GM21423 (cell line): ENCODE measurements around the gene PLEKHD1.
A peak's percentile ranks its signal among the peaks of the same experiment; 100 is the strongest.
"Not testable (repeated sequence)": the region's sequence is repeated elsewhere in the genome, so short reads cannot be mapped to it uniquely, and the experiment has no call there.

Experiments
- ATAC-seq: cut with Tn5 transposase; IDR thresholded peaks from one replicate; pipeline ENCODE4 v1.9.1; 2021; ENCODE audit warnings: mild to moderate bottlenecking, moderate library complexity; ENCODE audit not compliant: unreplicated experiment

PLEKHD1 gene

DNA sequence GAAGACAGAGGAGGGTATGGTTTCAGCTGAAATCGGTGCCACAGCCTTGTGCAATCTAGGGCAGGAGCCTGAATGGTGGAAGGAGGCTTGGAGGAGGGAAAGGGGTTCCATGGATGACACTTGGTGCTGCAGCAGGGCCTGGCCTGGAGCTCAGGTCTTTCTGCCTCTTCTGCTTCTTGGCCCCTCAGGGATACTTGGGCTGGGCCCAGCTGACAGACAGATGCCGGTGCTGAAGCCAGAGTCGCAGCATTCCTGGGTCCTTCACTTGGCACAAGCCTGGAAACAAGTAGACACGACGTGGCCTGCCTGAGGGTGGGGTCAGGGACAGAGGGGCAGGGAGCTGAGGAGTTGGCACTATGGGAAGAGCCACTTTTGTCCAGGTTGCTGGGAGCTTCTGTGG is 4.4 kb upstream of the PLEKHD1 start:
- ATAC-seq = no peak

DNA sequence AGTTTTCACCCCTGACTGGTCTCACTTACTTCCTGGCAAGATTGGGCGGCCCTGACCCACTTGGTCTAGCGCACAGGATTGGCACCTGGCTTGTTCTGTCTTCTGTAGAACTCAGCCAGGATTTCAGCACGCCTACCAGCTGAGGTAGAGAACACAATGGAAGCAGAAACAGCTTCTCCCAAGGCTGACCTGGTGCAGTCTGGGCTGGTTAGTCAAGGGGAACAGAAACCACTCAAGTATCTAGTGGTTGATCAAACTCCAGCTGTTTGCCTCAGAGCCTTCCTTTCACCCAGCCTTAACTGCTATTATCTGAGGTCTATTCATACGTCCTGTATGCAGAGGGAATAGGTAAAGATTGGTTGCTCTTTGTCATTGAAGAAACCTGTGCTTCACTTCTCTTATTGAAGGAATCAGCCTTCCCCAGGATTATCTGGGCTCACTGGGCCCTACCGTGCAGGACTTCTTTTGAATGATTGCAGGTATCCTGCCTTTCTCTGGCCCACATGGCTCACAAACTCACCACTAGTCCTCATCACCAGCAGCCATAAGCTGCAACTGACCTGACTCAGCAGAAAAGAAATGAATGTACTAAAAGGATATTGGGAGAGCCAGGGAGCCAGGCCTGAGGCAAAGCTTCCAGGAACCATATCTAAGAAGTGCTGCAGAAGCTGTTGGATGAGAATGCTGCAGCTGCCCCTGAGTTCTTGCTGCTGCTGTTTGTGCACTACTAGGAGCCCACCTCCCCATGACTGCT is 2.5 kb upstream of the PLEKHD1 start:
- peak; percentile 91 for ATAC-seq

DNA sequence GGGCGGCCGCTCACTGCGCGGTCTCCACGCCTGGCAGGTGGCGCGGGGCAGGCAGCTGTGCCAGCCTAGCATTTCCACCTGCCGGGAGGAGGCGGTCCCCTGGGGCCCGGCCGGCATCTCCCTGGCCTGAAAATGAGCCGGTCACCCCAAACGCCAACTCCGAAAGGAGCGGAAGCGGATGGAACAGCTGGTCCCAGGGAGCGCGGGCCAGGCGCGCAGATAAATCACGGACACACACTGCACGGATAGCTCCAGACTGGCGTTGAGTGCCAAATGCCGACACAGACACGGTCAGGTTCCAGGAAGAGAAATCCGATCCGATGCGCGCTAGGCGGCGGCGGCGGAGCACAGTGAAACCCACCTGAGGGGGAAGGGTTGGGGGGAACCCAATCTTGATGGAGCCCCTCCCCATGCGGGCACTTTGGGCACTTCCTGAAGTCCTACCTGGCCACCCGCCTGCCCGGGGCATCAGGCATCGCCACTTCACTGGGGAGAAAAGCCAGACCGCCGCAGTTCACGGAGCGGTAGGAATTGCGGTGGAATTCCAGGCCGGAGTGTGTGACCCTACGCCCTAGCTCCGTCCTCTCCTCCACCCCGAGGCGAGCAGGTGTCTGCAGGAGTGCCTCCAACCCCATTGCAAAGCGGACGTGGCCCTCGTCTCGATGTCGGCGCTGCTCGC is 624 bp upstream of the PLEKHD1 start:
- ATAC-seq = no peak

DNA sequence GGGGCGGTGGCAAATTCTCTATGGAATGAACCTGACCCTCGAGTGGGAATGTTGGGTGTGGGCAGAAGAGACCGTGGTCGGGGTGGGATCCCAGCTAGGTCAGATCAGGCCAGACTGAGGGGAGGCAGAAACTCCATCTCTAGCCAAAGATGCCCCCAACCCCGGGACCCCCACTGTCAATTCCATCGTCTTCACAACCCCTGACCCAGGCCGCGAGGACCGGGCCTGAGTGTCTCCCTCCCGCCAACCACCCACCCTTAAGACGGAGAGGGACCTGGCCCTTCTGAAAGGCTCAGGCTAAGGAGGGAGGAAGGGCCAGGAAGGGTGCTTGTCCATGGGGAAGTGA is 760 bp downstream of the PLEKHD1 start:
- no peak for ATAC-seq

DNA sequence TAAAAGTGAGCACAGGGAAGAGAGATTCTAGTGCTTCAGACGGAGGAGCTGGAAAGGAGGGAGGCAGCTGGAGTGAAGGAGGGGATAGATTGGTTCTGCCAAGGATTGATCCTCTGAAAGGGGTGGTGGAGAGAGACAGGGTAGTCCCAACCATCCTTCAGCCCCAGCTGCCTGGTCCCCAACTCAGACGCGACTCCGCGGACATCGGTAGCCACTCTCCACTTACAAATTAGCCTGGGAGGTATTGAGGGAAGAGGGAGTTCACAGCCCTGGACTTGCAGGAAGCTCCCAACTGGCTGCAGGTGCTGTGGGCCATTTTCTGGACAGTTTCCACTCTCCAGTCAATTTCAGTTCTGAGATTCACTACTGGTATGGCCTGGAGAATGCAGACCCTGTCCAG is 1.2 kb downstream of the PLEKHD1 start:
- no peak for ATAC-seq

DNA sequence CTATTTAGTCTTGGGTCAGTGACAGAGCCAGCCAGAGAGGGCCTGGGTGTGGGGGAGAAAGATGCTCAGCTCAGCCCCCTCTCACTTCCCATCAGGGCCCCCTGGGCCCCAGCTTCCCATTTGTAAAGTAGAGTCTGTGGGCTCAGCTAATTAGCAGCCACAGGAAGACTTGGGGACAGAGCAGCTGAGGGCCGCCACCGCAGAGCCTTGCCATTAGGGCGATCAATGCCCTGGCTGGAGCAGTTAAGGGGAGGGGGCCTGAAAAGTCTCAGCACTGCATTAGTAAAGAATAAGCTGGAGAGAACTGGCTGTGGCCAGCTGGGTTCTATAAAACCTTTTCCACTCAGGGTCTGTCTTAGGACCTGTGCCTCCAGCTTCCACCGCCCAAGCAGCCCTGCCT is 2.7 kb downstream of the PLEKHD1 start:
- ATAC-seq = no peak

DNA sequence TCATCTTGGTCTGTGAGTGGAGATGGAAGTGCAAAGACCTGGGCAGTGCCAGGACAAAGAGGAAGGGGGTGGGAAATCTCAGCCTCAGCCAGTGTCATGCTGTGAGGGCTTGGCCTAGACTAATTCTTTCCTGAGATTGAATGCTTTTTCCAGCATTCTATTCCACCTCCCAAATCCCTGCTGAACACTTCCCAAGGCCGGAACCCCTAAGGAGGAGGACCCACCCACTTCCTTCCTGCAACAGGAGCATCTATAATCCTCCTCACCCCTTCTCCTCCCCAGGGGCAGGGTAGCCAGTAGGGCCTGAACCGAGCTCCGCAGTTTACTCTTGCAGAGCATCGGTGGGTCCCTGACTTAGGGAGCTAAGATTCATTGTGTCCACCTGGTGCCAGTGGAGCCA is 3.2 kb downstream of the PLEKHD1 start:
- ATAC-seq = no peak

DNA sequence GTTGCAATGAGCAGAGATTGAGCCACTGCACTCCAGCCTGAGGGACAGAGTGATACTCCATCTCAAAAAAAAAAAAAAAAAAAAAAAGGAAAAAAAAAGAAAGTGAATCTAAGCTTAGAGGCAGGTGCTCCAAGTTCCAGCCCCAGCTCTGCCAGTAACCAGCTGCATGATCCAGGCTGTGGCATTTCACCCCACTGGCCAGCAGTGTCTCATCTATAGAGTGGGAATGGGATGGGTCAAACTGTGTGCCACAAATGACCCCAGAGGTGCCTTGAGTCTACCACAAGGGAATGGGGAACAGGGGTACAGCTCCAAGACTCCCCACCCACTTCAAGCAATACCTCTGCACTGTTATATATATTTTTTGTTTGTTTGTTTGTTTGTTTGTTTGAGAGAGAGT is 5.0 kb downstream of the PLEKHD1 start:
- no peak for ATAC-seq

DNA sequence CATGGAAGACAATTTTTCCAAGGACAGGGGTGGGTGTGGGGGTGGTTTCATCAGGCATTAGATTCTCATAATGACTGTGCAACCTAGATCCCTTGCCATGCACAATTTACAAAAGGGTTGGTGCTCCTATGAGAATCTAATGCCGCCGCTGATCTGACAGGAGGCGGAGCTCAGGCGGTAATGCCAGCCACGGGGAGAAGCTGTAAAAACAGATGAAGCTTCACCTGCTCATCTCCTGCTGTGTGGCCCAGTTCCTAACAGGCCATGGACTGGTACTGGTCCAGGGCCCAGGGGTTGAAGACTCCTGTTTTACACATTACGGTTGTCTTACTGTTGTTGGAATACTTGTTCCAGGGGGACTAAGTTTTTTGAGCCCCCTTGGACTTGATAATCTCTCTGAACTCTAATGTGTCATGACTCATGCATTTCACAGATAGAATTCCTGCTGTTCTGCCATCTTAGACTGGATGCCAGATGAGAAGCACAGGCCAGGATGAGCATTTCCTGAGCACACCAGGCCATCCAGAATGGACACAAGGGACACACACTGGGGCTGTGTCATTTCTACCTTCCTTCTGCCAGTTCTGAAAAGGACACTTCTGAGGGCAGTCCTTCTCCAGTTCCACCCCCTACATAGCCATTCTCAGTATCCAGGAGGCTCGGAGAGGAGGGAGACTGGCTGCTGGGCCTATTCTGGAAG is 5.8 kb downstream of the PLEKHD1 start:
- no peak for ATAC-seq

DNA sequence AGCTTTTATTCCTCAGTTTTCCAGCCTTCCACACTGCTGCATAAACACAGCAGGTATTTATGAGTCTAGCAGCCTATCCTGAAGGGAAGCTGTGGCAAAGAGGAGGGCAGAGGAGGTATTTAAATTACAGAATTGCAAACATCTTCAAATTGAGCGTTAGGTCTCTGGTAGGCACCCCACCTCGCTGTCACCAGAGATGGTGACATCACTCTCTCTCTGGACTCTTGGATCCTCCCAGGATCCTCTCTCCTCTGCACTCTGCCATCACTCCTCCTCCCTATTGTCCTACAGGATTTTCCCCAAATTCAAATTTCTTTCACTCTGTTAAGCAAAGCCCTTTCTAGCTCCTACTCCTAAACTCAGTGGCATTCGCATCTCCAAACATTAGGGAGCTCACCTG is 6.7 kb downstream of the PLEKHD1 start:
- ATAC-seq = no peak

DNA sequence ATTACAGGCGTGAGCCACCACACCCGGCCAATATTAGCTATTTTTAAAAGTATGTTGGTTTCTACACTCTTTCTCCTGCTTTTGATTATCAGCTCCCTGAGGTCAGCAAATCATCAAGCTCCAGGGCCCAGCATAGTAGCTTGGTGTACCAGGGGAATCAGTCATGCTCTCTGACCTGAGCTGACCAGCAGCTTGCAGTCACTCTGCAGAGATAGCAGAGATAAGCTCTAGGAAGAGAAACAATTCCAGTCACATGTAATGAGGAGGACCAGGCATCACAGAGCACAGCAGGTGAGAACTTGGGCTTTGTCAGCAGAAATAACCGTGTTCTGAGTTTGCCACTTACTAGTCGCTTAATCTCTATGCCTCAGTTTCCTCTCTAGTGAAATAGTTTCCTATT is 8.5 kb downstream of the PLEKHD1 start:
- ATAC-seq = no peak

DNA sequence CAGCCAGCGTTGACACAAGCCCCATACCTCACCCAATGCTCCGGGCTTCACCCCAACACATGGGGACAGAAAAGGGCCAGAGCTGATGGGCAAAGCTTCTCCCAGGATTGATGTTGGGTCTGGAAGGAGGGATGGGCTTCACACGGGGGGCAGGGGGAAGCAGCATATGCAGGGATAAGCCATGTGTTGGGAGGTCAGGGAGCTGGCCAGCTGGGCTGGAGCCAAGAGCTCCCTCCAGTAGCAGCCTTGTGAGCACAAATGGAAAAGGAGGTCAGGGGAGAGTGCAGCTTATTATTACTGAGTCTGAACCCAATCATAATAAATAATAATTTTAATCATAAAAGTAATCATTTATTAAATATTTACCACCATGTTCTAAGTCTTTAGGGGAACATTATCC is 9.3 kb downstream of the PLEKHD1 start:
- ATAC-seq = no peak

DNA sequence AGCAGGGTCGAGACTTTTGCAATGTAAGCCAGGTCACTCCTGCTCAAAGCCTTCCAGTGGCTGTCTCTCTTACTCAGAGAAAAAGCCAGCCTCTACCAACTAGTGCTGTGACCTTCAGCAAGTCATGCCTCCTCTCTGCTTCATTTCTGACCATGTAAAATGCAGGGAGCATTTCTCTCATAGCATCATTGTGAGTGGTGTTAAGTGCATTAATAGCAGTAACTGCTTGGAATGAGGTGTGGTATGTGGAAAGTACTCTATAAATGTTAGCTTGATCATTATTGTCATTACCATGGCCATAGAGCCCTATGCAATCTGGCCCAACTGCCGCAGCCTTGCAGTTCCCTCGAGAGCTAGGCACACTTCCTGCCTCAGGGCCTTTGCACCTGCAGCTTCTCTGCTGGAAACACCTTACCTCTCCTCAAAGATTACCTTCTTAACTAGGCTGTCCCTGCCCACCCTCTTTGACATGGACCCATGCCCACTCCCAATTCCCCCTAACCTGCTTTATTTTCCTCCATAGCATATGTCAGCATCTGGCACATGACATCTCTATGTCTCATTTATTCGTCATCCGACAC is 10.9 kb downstream of the PLEKHD1 start:
- no peak for ATAC-seq

DNA sequence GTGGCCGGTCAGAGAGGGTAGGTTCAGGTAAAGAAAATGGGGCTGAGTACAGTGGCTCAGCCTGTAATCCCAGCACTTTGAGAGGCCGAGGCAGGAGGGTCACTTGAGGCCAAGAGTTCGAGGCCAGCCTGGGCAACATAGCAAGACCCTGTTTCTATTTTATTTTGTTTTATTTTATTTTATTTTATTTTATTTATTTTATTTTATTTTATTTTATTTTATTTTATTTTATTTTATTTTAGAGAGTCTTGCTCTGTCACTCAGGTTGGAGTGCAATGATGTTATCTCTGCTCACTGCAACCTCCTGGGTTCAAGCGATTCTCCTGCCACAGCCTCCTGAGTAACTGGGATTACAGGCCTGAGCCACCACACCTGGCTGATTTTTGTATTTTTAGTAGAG is 13.3 kb downstream of the PLEKHD1 start:
- not testable (repeated sequence) for ATAC-seq

DNA sequence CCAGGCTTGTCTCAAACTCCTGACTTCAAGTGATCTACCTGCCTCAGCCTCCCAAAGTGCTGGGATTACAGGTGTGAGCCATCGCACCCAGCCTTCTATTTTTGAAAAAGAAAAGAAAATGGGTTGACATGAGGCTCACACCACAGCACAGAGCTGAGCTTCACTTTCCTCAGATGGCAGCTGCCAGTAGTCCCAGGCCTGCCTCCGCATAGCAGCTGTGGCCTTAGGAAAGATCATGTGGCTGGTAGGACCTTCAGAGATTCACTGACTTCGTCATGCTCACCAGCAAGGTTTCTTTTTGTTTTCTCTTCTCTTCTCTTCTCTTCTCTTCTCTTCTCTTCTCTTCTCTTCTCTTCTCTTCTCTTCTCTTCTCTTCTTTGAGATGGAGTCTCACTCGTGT is 13.8 kb downstream of the PLEKHD1 start:
- ATAC-seq = not testable (repeated sequence)

DNA sequence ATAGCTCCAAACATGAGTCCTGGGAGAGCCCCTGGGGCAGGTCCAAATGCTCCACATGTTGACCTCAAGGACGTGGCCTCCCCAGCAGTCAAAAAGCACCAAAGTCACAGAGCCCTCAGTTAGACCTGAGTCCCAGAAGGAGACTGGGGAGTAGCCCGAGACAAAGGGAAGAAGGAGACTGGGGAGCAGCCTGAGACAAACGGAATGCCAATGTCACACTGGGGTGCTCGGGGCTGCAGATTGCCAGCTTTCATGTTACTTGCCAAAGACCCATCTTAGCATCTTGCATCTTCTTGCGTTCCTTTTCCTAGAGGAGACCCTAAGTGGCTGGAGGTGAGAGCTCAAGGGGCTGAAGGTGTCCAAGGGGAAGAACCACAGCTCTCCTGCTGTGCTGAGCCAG is 14.9 kb downstream of the PLEKHD1 start:
- no peak for ATAC-seq

DNA sequence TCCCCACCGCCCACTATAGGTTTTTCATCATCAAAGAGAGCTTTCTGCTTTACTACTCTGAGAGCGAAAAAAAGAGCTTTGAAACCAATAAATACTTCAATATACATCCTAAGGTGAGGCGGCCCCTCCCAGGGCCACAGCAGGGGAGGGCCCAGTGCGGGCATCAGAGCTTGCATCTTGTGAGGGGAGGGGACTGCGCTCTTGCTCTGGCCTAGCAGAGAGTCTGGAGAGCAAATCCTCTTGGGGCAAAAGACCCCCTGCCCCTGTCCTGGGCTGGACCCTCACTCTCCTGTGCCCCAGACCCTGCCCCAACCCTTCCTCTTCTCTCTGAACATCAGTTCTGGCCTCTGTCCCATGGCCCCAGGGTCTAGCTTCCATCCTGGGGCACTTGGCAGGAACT is 15.6 kb downstream of the PLEKHD1 start:
- no peak for ATAC-seq

DNA sequence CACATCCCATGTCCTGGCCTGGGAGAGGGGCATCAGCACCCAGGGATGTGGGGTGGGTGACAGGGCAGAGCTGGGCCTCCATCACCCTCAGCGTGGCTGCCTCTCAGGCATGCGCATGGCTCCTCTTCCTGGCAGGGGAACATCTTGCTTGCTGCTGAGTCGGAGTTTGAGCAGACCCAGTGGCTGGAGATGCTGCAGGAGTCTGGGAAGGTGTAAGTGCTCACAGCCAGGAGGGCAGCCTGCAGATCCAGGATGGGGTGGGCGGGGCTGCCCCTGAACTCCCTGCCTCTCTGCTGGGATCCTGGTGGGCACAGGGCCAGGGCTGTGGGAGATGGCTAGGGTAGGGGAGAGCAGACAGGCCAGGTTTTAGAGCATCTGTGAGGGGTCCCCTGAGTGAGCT is 16.2 kb downstream of the PLEKHD1 start:
- no peak for ATAC-seq

DNA sequence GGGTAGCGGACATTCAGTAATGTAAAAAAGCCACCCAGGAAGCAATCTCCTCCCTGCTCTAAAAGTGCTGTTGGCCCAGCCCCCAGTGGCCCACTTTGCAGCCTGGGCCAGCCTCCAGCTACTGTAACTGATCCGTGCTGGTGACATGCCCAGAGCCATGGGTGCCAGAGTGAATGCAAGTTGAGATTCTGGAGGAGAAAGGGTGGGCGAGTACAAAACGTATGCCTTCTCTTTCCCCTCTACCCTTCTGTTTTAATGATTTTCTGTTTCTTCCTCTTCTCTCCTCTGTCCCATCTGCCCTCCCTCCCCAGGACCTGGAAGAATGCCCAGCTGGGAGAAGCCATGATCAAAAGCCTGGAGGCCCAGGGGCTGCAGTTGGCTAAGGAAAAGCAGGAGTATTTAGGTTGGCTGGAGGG is 16.9 kb downstream of the PLEKHD1 start:
- no peak for ATAC-seq

DNA sequence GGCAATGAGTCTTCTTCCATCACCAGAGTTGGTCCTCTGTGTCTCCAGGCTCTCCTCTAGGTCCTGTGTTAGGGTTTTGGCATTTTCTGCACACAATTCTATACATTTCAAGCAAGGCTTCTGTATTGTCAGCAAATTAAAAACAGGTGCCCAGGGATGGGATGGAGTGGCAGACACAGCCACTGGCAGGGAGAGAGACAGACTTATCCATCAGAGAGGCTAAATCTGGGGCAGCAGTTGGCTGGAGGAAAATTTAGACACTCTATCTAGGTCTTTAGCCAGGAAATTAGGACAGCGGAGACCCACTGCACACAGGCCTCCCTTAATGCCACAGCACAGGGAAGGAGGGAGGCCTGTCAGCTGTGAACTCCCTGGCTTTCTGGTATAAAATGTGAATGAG is 20.2 kb downstream of the PLEKHD1 start:
- ATAC-seq = no peak

DNA sequence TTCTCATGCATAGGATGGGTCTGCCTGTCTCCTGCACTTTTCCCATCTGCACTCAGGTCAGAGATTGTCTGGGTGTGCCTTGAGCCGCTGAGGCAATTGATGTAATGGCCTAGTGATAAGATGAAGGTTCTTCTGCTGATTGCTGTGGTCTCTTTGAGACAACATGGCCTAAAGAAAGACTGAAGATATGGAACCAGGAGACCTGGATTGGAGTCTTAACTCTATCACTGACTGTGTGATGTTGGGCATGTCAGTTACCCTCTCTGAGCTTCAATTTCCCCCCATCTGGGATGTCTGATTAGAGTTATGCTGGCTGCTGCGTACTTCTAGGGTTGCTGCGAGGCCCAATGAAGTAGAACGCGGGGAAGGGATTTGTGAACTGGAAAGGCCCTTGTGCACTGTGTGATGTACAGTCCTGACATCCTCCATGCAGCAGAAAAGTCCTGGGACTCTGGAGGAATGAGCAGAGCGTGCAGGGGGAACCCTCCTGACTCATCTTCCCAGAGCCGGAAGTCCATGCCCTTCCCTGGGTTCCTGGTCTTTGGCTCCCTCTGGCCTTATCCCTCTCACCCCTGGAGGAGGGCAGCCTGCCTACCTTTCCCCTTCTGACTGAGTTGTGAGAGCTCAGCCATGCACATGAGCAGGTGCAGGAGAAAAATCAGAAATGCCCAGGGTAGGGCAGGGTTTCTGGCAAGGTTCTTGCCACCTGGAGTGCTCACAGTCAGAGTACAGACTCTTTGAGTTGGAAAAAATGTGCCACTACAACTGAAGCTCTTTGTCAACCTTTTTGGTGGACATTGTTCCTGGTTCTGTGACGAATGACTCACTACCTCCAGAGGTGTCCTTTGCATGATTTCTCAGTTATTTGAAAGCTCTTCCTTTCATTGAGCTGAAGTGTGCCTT is 21.1 kb downstream of the PLEKHD1 start:
- ATAC-seq = no peak
